BLaER1 treated with 17β-estradiol and CSF1 and Interleukin-3, amounts not matched to agents 10 nM and 100 nM (cell line): ENCODE results near the gene ZFP57.
A peak's percentile ranks its signal among the peaks of the same experiment; 100 is the strongest.

Experiments
- H3K27ac ChIP-seq, 11 experiments: shearing (Covaris generic); formaldehyde crosslinking; 2 replicates each; pipeline ENCODE4 v1.8.1; 2022
- H3K27me3 ChIP-seq, 11 experiments: shearing (Covaris generic); formaldehyde crosslinking; 2 replicates each; pipeline ENCODE4 v1.8.1; 2022
- H3K36me3 ChIP-seq, 11 experiments: shearing (Covaris generic); formaldehyde crosslinking; 2 replicates each; pipeline ENCODE4 v1.8.1; 2022
- H3K4me1 ChIP-seq, 10 experiments: shearing (Covaris generic); formaldehyde crosslinking; 2 replicates each; pipeline ENCODE4 v1.8.1; 2022
- H3K4me2 ChIP-seq, 11 experiments: shearing (Covaris generic); formaldehyde crosslinking; 2 replicates each; pipeline ENCODE4 v1.8.1; 2022
- H3K4me3 ChIP-seq, 10 experiments: shearing (Covaris generic); formaldehyde crosslinking; 2 replicates each; pipeline ENCODE4 v1.8.1; 2022
- H3K9ac ChIP-seq, 11 experiments: shearing (Covaris generic); formaldehyde crosslinking; 2 replicates each; pipeline ENCODE4 v1.8.1; 2022
- H3K9me3 ChIP-seq, 11 experiments: shearing (Covaris generic); formaldehyde crosslinking; replicated peaks in 1 of 11; 2 replicates each; pipeline ENCODE4 v1.8.1; 2022
- H4K20me1 ChIP-seq, 11 experiments: shearing (Covaris generic); formaldehyde crosslinking; 2 replicates each; pipeline ENCODE4 v1.8.1; 2022
- Cebpa-rat ChIP-seq, 11 experiments: shearing (Covaris generic); IDR thresholded peaks; 2 replicates each; pipeline ENCODE4 v1.8.1; 2022

The ZFP57 gene

DNA sequence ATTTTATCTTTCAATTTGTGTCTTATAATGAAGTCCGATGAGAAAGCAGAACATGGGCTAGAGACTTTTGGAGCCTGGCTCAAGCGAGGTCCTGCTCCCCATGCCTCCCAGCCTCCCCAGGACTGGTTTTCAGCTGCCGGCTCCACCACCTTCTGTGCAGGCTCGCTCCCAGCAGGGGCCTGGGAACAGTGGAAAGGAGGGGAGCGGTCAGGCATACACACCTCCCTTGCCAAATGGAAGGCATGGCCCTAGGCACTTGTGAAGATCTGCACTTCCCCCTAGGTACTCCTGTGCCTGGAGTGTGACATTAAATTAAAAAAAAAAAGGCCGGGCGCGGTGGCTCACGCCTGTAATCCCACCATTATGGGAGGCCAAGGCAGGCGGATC lies 28.8 kb downstream of the ZFP57 start:
- no peaks in the 10 kb centered on the region for H3K9me3 ChIP-seq
- TF ChIP-seq Cebpa-rat (IDR thresholded peaks at IDR 0.05), result no peak
- H3K4me2 ChIP-seq, result no peak overlapping the region
- no peak overlapping the region for H3K27ac ChIP-seq
- H3K4me1 ChIP-seq, result peaks cover 0 to 15% (median 12%) of the 10 kb centered on the region in 10 experiments; a peak in 17 of 20 replicates
- no peaks in the 10 kb centered on the region for H4K20me1 ChIP-seq
- H3K36me3 ChIP-seq, result no peaks in the 10 kb centered on the region
- no peak overlapping the region for H3K9ac ChIP-seq
- no peak overlapping the region for H3K4me3 ChIP-seq
- H3K27me3 ChIP-seq, result no peaks in the 10 kb centered on the region

DNA sequence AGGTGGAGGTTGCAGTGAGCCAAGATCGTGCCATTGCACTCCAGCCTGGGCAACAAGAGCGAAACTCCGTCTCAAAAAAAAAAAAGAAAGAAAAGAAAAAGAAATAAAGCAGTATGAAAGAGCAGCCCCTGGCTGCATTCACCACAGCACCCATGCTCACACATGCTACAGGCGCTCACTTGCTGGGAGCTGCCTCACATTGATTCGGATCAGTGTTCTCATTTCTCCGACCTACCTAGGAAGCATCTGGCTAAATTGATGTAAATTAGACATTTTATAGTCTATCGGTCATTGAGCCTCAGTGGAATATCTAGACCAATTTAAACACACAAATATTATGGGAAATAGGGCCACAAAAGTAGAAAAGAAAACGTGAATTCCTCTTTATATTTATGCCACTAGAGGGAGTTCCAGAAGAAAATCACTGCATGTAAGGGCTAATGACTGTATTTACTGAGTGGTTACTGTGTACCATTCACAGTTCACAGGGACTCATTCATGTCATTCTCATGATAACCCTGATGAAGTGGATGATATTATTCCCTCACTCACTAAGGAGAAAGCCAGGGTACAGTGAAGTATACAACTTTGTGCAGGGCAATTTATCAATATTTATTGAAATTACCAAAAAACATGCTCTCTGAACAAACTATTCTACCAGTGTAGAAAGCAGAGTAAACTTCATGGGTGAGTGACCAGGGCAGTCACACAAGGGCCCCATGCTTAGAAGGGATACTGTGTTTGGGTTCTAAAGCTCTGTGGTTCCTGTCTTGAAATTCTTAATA lies 29.3 kb downstream of the ZFP57 start:
- Histone ChIP-seq H4K20me1 (no peaks in the 10 kb centered on the region), H3K27me3 (no peaks in the 10 kb centered on the region), H3K27ac (no peak overlapping the region), H3K4me3 (no peak overlapping the region), H3K9ac (no peak overlapping the region), H3K36me3 (no peaks in the 10 kb centered on the region), H3K4me2 (no peak overlapping the region), H3K4me1 (peaks cover 0 to 15% (median 12%) of the 10 kb centered on the region in 10 experiments; a peak in 17 of 20 replicates), H3K9me3 (no peaks in the 10 kb centered on the region)
- no peak for TF ChIP-seq Cebpa-rat (IDR thresholded peaks at IDR 0.05)

- H3K27ac ChIP-seq, result peak overlapping the region; percentile 55 to 89 (median 71)
- TF ChIP-seq Cebpa-rat (IDR thresholded peaks at IDR 0.05), result no peak
- H3K36me3 ChIP-seq, result no peaks in the 10 kb centered on the region
- peak overlapping the region; percentile 55 to 73 (median 62) for H3K4me3 ChIP-seq
- H3K9ac ChIP-seq, result peak overlapping the region; percentile 66 to 85 (median 75)
- H3K9me3 ChIP-seq, result no peaks in the 10 kb centered on the region
- H4K20me1 ChIP-seq, result no peaks in the 10 kb centered on the region
- peaks cover 0 to 14% (median 11%) of the 10 kb centered on the region in 10 experiments; a peak in 15 of 20 replicates for H3K4me1 ChIP-seq
- H3K4me2 ChIP-seq, result peak overlapping the region; percentile 68 to 95 (median 91)
- no peaks in the 10 kb centered on the region for H3K27me3 ChIP-seq
Observed at GRCh38 chr6:29649701-29650673, 31.0 kb downstream of the ZFP57 start.

DNA sequence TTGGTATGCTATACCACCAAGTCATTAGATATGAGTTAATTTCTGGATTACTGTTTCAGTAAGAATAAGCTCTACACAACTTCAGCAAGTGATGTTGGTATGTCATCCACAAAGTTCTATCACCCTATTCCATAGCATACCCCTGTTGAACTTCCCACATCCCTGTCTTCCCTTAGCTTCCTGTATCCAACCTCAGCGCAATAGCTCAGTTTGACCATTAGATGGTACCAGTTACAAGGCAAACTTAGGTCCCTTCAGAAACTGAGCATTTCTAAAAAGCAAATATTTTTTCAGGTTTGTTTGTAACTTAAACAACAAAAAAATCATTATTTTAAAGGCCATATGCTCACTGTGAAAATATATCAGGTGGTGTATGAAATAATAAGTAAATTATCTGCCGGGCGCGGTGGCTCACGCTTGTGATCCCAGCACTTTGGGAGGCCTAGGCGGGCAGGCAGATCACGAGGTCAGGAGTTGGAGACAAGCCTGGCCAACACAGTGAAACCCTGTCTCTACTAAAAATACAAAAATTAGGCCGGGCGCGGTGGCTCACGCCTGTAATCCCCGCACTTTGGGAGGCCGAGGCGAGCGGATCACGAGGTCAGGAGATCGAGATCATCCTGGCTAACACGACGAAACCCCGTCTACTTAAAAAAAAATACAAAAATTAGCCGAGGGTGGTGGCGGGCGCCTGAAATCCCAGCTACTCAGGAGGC lies 32.9 kb downstream of the ZFP57 start:
- peaks cover 0 to 14% (median 11%) of the 10 kb centered on the region in 10 experiments; a peak in 15 of 20 replicates for H3K4me1 ChIP-seq
- H3K9me3 ChIP-seq, result no peaks in the 10 kb centered on the region
- H3K4me2 ChIP-seq, result no peak overlapping the region
- H3K36me3 ChIP-seq, result no peaks in the 10 kb centered on the region
- no peak overlapping the region for H3K4me3 ChIP-seq
- no peak for TF ChIP-seq Cebpa-rat (IDR thresholded peaks at IDR 0.05)
- H3K27me3 ChIP-seq, result no peaks in the 10 kb centered on the region
- H3K27ac ChIP-seq, result no peak overlapping the region
- no peaks in the 10 kb centered on the region for H4K20me1 ChIP-seq
- no peak overlapping the region for H3K9ac ChIP-seq

DNA sequence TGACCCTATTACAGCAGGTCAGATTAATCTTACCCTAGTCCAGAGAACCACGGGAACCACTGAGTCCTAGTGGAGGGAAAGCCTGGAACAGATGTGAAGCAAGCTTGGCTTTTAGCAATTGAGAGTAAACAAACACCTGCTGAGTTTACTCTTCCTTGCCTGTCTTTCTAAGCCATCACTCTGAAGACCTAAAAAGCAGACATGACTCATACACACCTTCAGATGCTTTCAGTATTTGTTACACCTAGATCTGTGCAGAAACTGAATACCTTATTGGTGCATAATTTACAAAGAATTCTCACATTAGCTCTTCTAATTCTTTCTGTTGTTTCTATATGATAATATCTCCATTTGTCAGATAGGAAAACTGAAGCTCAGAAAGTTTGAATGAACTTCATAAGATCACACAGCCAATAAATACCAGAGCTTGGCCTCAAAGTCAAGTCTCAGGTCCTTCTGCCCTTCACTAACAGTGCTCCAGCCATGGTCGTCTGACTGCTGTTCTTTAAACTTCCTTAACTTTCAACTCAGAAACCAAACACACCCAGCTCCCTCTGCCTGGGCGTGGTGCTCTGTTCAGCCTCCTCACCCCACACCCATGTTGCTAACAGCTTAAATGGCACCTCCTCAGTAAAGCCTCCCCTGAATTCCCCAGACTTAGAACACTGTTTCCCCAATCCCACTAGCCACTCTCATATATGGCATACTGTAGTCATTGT lies 39.4 kb downstream of the ZFP57 start:
- H4K20me1 ChIP-seq, result no peaks in the 10 kb centered on the region
- H3K4me2 ChIP-seq, result peak overlapping the region; percentile 7 to 66 (median 48); a peak in 21 of 22 replicates
- peak overlapping the region in 2 of 11 experiments; percentile 27 to 28; a peak in 4 of 22 replicates for H3K27ac ChIP-seq
- H3K27me3 ChIP-seq, result no peaks in the 10 kb centered on the region
- no peaks in the 10 kb centered on the region for H3K9me3 ChIP-seq
- TF ChIP-seq Cebpa-rat (IDR thresholded peaks at IDR 0.05), result no peak
- no peak overlapping the region for H3K9ac ChIP-seq
- no peaks in the 10 kb centered on the region for H3K36me3 ChIP-seq
- peaks cover 10 to 20% (median 12%) of the 10 kb centered on the region in 10 experiments; a peak in 19 of 20 replicates for H3K4me1 ChIP-seq
- no peak overlapping the region for H3K4me3 ChIP-seq

DNA sequence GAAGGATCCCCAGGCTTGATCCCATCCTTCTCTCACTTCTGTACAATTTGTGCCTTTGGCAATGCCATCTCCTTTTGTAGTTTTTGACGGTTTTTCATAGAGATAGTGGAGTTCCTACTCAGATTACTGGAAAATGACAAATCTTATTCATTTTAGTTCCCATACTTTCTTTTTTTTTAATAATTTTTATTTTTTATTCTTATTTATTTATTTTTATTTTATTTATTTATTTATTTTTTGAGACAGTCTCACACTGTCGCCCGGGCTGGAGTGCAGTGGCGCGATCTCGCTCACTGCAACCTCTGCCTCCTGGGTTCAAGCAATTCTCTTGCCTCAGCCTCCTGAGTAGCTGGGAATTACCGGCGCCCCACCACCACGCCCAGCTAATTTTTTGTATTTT lies 43.7 kb downstream of the ZFP57 start:
- Histone ChIP-seq H3K27ac (no peak overlapping the region), H3K9me3 (no peaks in the 10 kb centered on the region), H4K20me1 (peaks cover 0 to under 1% (median 0%) of the 10 kb centered on the region in 11 experiments; a peak in 1 of 22 replicates), H3K9ac (no peak overlapping the region), H3K4me3 (no peak overlapping the region), H3K36me3 (no peaks in the 10 kb centered on the region), H3K4me2 (no peak overlapping the region), H3K4me1 (peaks cover 21 to 41% (median 28%) of the 10 kb centered on the region in 10 experiments), H3K27me3 (no peaks in the 10 kb centered on the region)
- TF ChIP-seq Cebpa-rat (IDR thresholded peaks at IDR 0.05), result no peak

- Histone ChIP-seq H3K4me3 (peak overlapping the region; percentile 65 to 80 (median 73)), H3K27ac (peak overlapping the region in 10 of 11 experiments; percentile 45 to 74 (median 60); a peak in 17 of 22 replicates), H3K9ac (peak overlapping the region; percentile 68 to 84 (median 77))
Observed at GRCh38 chr6:29633534-29633905, 47.4 kb downstream of the ZFP57 start.

More at GRCh38 chr6:29633534-29633905, 47.4 kb downstream of the ZFP57 start:
- no peaks in the 10 kb centered on the region for H3K36me3 ChIP-seq
- H4K20me1 ChIP-seq, result peaks cover 0 to 32% (median 19%) of the 10 kb centered on the region in 11 experiments; a peak in 13 of 22 replicates
- no peaks in the 10 kb centered on the region for H3K27me3 ChIP-seq
- H3K4me2 ChIP-seq, result peak overlapping the region; percentile 93 to 100 (median 98)
- peaks cover 49 to 66% (median 54%) of the 10 kb centered on the region in 10 experiments for H3K4me1 ChIP-seq
- TF ChIP-seq Cebpa-rat (IDR thresholded peaks at IDR 0.05), result no peak
- H3K9me3 ChIP-seq, result no peaks in the 10 kb centered on the region
